ENCODE results near the gene MT2A. TPM values are rescaled to one million over a fixed set of nuclear protein-coding genes. Genes with fewer than 3 reads are reported as not detected.

Gene MT2A
- total RNA-seq, 3 donors from 2014 or later (not counting 1 experiment from before 2014, with no cell fraction given), result 33.0 to 81.5 (median 70.6) TPM

GRCh38 chr16:56632848-56633365, 24.5 kb downstream of the MT2A start:
- H3K4me3 ChIP-seq (ENCODE audit: low read length), result no peak overlapping the region
- WGBS (ENCODE audit: insufficient coverage), result 23% methylated on average over 6 of the region's 6 CpGs
- DNase-seq (no peak), ATAC-seq (no peak)
- H3K36me3 ChIP-seq (ENCODE audit: control insufficient read depth, insufficient read depth, low read length), result no peaks in the 10 kb centered on the region
- Mint-ChIP-seq H3K4me1 (peaks cover 9 to 15% of the 10 kb centered on the region in 2 donors), H3K36me3 (no peaks in the 10 kb centered on the region), H3K27ac (no peak overlapping the region), H3K4me3 (peak overlapping the region; percentile 60), H3K9me3 (no peaks in the 10 kb centered on the region), H3K27me3 (ENCODE audit: low read depth in 2 of 2) (peaks cover 66 to 69% of the 10 kb centered on the region in 2 donors)
- H3K9me3 ChIP-seq (ENCODE audit: control insufficient read depth, insufficient read depth, low read length), result no peaks in the 10 kb centered on the region
- no peak for TF ChIP-seq CTCF (IDR thresholded peaks at IDR 0.05)
- H3K27ac ChIP-seq (ENCODE audit: low read length), result no peak overlapping the region
- intact Hi-C loops (cut with micrococcal nuclease), result no loop called here
- peaks cover 44% of the 10 kb centered on the region for H3K27me3 ChIP-seq (ENCODE audit: control insufficient read depth, insufficient read depth, low read length)
- peaks cover 17% of the 10 kb centered on the region for H3K4me1 ChIP-seq (ENCODE audit: control insufficient read depth, insufficient read depth, low read length)

- H3K4me3 ChIP-seq (ENCODE audit: low read length), result no peak overlapping the region
- peak overlapping the region; percentile 21 for H3K4me3 Mint-ChIP-seq
- 53% methylated on average over 7 of the region's 7 CpGs for whole genome bisulfite sequencing (ENCODE audit: insufficient coverage)
Observed at GRCh38 chr16:56633535-56633934, 25.2 kb downstream of the MT2A start.

GRCh38 chr16:56634715-56635440, 26.5 kb downstream of the MT2A start:
- H3K36me3 Mint-ChIP-seq, result no peaks in the 10 kb centered on the region
- Histone ChIP-seq H3K9me3 (ENCODE audit: control insufficient read depth, insufficient read depth, low read length) (no peaks in the 10 kb centered on the region), H3K27me3 (ENCODE audit: control insufficient read depth, insufficient read depth, low read length) (peaks cover 56% of the 10 kb centered on the region), H3K27ac (ENCODE audit: low read length) (no peak overlapping the region), H3K4me1 (ENCODE audit: control insufficient read depth, insufficient read depth, low read length) (peaks cover 24% of the 10 kb centered on the region), H3K4me3 (ENCODE audit: low read length) (no peak overlapping the region), H3K36me3 (ENCODE audit: control insufficient read depth, insufficient read depth, low read length) (no peaks in the 10 kb centered on the region)
- no peak for ATAC-seq
- TF ChIP-seq CTCF (IDR thresholded peaks at IDR 0.05), result no peak
- no peak overlapping the region for H3K4me3 Mint-ChIP-seq
- H3K27me3 Mint-ChIP-seq (ENCODE audit: low read depth in 2 of 2), result peaks cover 76 to 77% of the 10 kb centered on the region in 2 donors
- peak in 1 of 2 donors; percentile 18 for DNase-seq
- peaks cover 11 to 15% of the 10 kb centered on the region in 2 donors for H3K4me1 Mint-ChIP-seq
- H3K27ac Mint-ChIP-seq, result no peak overlapping the region
- WGBS (ENCODE audit: insufficient coverage), result 8% methylated on average over 45 of the region's 47 CpGs
- intact Hi-C loops (cut with micrococcal nuclease), result no loop called here
- no peaks in the 10 kb centered on the region for H3K9me3 Mint-ChIP-seq

More at GRCh38 chr16:56633535-56633934, 25.2 kb downstream of the MT2A start:
- Histone ChIP-seq H3K9me3 (ENCODE audit: control insufficient read depth, insufficient read depth, low read length) (no peaks in the 10 kb centered on the region), H3K36me3 (ENCODE audit: control insufficient read depth, insufficient read depth, low read length) (no peaks in the 10 kb centered on the region), H3K27ac (ENCODE audit: low read length) (no peak overlapping the region), H3K27me3 (ENCODE audit: control insufficient read depth, insufficient read depth, low read length) (peaks cover 47% of the 10 kb centered on the region), H3K4me1 (ENCODE audit: control insufficient read depth, insufficient read depth, low read length) (peaks cover 23% of the 10 kb centered on the region)
- TF ChIP-seq CTCF (IDR thresholded peaks at IDR 0.05), result no peak
- peaks cover 11 to 15% of the 10 kb centered on the region in 2 donors for H3K4me1 Mint-ChIP-seq
- peaks cover 69 to 70% of the 10 kb centered on the region in 2 donors for H3K27me3 Mint-ChIP-seq (ENCODE audit: low read depth in 2 of 2)
- intact Hi-C loops (cut with micrococcal nuclease), result no loop called here
- no peak overlapping the region for H3K27ac Mint-ChIP-seq
- H3K36me3 Mint-ChIP-seq, result no peaks in the 10 kb centered on the region
- DNase-seq (no peak), ATAC-seq (no peak)
- H3K9me3 Mint-ChIP-seq, result no peaks in the 10 kb centered on the region

Measured in natural killer cell (primary cell).